ENCODE measurements around the gene ZRANB3. TPM values are rescaled to one million over a fixed set of nuclear protein-coding genes. Genes with fewer than 3 reads are reported as not detected.

The ZRANB3 gene
- total RNA-seq, 1 experiment from 2014 or later: 12.0 TPM

DNA sequence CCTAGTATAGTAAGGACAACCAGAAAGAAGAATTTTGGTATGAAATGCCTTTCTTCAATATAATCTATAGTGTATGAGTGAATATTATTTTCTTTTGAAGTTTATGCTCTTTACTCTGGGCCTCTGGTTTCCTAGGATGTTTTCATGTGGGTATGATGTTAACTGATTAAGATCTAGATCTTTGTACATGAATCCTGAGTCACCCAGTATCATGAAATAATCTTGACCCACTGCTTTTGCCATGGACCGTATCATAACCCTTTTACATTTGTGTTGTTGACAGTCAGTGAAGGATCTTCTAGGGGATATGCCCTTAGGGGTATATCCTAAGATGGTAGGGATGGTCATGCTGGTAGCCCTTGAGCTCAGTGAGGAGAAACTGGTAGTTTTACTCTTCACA is 378.7 kb downstream of the ZRANB3 start:
- ChIA-PET CTCF (no interaction called here), POLR2A (no interaction called here), RAD21 (ENCODE audit: low non-redundant PET in 1 of 2, low total read pairs in 2 of 2, uncharacterized antibody in 2 of 2, unreplicated experiment in 2 of 2) (no interaction called here)
- intact Hi-C loops (cut with micrococcal nuclease): no loop called here
- no peak for DNase-seq (ENCODE audit: low read depth, low spot score)
- H3K27me3 ChIP-seq (ENCODE audit: insufficient read depth, low read length): no peaks in the 10 kb centered on the region
- H3K4me2 ChIP-seq (ENCODE audit: low read length): no peak overlapping the region
- H3K4me1 ChIP-seq (ENCODE audit: control insufficient read depth in 1 of 2, insufficient read depth in 2 of 2, low read length in 2 of 2): no peaks in the 10 kb centered on the region
- no peaks in the 10 kb centered on the region for H3K9me3 ChIP-seq (ENCODE audit: control insufficient read depth in 1 of 2, insufficient read depth in 1 of 2, low read depth in 1 of 2, low read length in 2 of 2)
- no peaks in the 10 kb centered on the region for H3K79me2 ChIP-seq (ENCODE audit: insufficient read depth, low read length)
- ATAC-seq: no peak
- peaks cover 6 to 22% of the 10 kb centered on the region in 2 experiments; a peak in 2 of 4 replicates for H3K36me3 ChIP-seq (ENCODE audit: control insufficient read depth in 1 of 2, insufficient read depth in 2 of 2, low read length in 2 of 2)
- no peak overlapping the region for H3K27ac ChIP-seq (ENCODE audit: low read depth, low read length)
- no peak overlapping the region for H3K9ac ChIP-seq (ENCODE audit: low read length)
- H2AFZ ChIP-seq (ENCODE audit: low read depth, low read length, poor library complexity, severe bottlenecking): no peak overlapping the region
- H4K20me1 ChIP-seq (ENCODE audit: insufficient read depth): no peaks in the 10 kb centered on the region
- TF ChIP-seq JUND (IDR thresholded peaks at IDR 0.05) (no peak), ZFX (IDR thresholded peaks at IDR 0.05) (no peak), SIN3A (IDR thresholded peaks at IDR 0.05; ENCODE audit: low read depth) (no peak), SP1 (IDR thresholded peaks at IDR 0.05; ENCODE audit: low read depth) (no peak), TCF7L2 (IDR thresholded peaks at IDR 0.05; ENCODE audit: borderline replicate concordance, extremely low read depth, insufficient read depth, insufficient read length) (no peak), FOSL1 (IDR thresholded peaks at IDR 0.05; ENCODE audit: low read depth) (no peak), ELF1 (IDR thresholded peaks at IDR 0.05; ENCODE audit: borderline replicate concordance, low read depth) (no peak), YY1 (IDR thresholded peaks at IDR 0.05; ENCODE audit: extremely low read depth, insufficient replicate concordance, low read depth, low read length) (no peak), EGR1 (IDR thresholded peaks at IDR 0.05; ENCODE audit: low read depth) (no peak), ZNF274 (IDR thresholded peaks at IDR 0.05; ENCODE audit: low read depth, low read length) (no peak), CEBPB (IDR thresholded peaks at IDR 0.05; ENCODE audit: low read depth) (no peak), CBX3 (IDR thresholded peaks at IDR 0.05; ENCODE audit: low read depth) (no peak), RAD21 (IDR thresholded peaks at IDR 0.05; ENCODE audit: low read depth) (no peak), SRF (IDR thresholded peaks at IDR 0.05; ENCODE audit: low read depth) (no peak)
- TF ChIP-seq, protein P1, sequence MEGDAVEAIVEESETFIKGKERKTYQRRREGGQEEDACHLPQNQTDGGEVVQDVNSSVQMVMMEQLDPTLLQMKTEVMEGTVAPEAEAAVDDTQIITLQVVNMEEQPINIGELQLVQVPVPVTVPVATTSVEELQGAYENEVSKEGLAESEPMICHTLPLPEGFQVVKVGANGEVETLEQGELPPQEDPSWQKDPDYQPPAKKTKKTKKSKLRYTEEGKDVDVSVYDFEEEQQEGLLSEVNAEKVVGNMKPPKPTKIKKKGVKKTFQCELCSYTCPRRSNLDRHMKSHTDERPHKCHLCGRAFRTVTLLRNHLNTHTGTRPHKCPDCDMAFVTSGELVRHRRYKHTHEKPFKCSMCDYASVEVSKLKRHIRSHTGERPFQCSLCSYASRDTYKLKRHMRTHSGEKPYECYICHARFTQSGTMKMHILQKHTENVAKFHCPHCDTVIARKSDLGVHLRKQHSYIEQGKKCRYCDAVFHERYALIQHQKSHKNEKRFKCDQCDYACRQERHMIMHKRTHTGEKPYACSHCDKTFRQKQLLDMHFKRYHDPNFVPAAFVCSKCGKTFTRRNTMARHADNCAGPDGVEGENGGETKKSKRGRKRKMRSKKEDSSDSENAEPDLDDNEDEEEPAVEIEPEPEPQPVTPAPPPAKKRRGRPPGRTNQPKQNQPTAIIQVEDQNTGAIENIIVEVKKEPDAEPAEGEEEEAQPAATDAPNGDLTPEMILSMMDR (IDR thresholded peaks at IDR 0.05 in 2 of 3, conservative IDR thresholded peaks at IDR 0.05 in 1 of 3; ENCODE audit: borderline replicate concordance in 1 of 3, insufficient read depth in 1 of 3, low read depth in 2 of 3, low read length in 2 of 3): no peak
- TF ChIP-seq, protein P2, sequence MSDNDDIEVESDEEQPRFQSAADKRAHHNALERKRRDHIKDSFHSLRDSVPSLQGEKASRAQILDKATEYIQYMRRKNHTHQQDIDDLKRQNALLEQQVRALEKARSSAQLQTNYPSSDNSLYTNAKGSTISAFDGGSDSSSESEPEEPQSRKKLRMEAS (IDR thresholded peaks at IDR 0.05): no peak
- TF ChIP-seq, protein P3, sequence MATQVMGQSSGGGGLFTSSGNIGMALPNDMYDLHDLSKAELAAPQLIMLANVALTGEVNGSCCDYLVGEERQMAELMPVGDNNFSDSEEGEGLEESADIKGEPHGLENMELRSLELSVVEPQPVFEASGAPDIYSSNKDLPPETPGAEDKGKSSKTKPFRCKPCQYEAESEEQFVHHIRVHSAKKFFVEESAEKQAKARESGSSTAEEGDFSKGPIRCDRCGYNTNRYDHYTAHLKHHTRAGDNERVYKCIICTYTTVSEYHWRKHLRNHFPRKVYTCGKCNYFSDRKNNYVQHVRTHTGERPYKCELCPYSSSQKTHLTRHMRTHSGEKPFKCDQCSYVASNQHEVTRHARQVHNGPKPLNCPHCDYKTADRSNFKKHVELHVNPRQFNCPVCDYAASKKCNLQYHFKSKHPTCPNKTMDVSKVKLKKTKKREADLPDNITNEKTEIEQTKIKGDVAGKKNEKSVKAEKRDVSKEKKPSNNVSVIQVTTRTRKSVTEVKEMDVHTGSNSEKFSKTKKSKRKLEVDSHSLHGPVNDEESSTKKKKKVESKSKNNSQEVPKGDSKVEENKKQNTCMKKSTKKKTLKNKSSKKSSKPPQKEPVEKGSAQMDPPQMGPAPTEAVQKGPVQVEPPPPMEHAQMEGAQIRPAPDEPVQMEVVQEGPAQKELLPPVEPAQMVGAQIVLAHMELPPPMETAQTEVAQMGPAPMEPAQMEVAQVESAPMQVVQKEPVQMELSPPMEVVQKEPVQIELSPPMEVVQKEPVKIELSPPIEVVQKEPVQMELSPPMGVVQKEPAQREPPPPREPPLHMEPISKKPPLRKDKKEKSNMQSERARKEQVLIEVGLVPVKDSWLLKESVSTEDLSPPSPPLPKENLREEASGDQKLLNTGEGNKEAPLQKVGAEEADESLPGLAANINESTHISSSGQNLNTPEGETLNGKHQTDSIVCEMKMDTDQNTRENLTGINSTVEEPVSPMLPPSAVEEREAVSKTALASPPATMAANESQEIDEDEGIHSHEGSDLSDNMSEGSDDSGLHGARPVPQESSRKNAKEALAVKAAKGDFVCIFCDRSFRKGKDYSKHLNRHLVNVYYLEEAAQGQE (IDR thresholded peaks at IDR 0.05; ENCODE audit: low read depth): no peak
- TF ChIP-seq, protein P4, sequence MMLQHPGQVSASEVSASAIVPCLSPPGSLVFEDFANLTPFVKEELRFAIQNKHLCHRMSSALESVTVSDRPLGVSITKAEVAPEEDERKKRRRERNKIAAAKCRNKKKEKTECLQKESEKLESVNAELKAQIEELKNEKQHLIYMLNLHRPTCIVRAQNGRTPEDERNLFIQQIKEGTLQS (IDR thresholded peaks at IDR 0.05): no peak
- H3K9me2 ChIP-seq (ENCODE audit: insufficient read depth): no peaks in the 10 kb centered on the region
- BruUV-seq (replicated peaks): no TSS peak
- no peak overlapping the region for H3K4me3 ChIP-seq (replicated peaks in 1 of 2; ENCODE audit: low read depth in 1 of 2, low read length in 2 of 2)

Measured in HCT116 (cell line).